Measurements from ENCODE around the gene TNFAIP8L3.

Gene TNFAIP8L3

GRCh38 chr15:51069983-51070382, 24.7 kb downstream of the TNFAIP8L3 start:
- TF ChIP-seq, protein P1, sequence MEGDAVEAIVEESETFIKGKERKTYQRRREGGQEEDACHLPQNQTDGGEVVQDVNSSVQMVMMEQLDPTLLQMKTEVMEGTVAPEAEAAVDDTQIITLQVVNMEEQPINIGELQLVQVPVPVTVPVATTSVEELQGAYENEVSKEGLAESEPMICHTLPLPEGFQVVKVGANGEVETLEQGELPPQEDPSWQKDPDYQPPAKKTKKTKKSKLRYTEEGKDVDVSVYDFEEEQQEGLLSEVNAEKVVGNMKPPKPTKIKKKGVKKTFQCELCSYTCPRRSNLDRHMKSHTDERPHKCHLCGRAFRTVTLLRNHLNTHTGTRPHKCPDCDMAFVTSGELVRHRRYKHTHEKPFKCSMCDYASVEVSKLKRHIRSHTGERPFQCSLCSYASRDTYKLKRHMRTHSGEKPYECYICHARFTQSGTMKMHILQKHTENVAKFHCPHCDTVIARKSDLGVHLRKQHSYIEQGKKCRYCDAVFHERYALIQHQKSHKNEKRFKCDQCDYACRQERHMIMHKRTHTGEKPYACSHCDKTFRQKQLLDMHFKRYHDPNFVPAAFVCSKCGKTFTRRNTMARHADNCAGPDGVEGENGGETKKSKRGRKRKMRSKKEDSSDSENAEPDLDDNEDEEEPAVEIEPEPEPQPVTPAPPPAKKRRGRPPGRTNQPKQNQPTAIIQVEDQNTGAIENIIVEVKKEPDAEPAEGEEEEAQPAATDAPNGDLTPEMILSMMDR (IDR thresholded peaks at IDR 0.05; ENCODE audit: borderline replicate concordance, control extremely low read depth, extremely low read depth, insufficient read depth, missing control alignments), result no peak
- in situ Hi-C loops (cut with MboI; ENCODE audit: low sequenced_read_pairs, unreplicated experiment), result no loop called here
- DNase-seq (ENCODE audit: low spot score), result peak; percentile 57

GRCh38 chr15:51067510-51067909, 27.2 kb downstream of the TNFAIP8L3 start:
- DNase-seq (ENCODE audit: low spot score), result no peak
- TF ChIP-seq, protein P1 (IDR thresholded peaks at IDR 0.05; ENCODE audit: borderline replicate concordance, control extremely low read depth, extremely low read depth, insufficient read depth, missing control alignments), result no peak
- in situ Hi-C loops (cut with MboI; ENCODE audit: low sequenced_read_pairs, unreplicated experiment), result no loop called here

- TF ChIP-seq, protein P1 (IDR thresholded peaks at IDR 0.05; ENCODE audit: borderline replicate concordance, control extremely low read depth, extremely low read depth, insufficient read depth, missing control alignments), result no peak
- in situ Hi-C loops (cut with MboI; ENCODE audit: low sequenced_read_pairs, unreplicated experiment), result no loop called here
- DNase-seq (ENCODE audit: low spot score), result no peak
These were observed 28.9 kb downstream of the TNFAIP8L3 start for GRCh38 chr15:51065781-51066180.

- TF ChIP-seq, protein P1 (IDR thresholded peaks at IDR 0.05; ENCODE audit: borderline replicate concordance, control extremely low read depth, extremely low read depth, insufficient read depth, missing control alignments), result no peak
- in situ Hi-C loops (cut with MboI; ENCODE audit: low sequenced_read_pairs, unreplicated experiment), result no loop called here
- DNase-seq (ENCODE audit: low spot score), result no peak
These were observed 29.4 kb downstream of the TNFAIP8L3 start for GRCh38 chr15:51065261-51065660.

GRCh38 chr15:51062736-51063135, 32.0 kb downstream of the TNFAIP8L3 start:
- in situ Hi-C loops (cut with MboI; ENCODE audit: low sequenced_read_pairs, unreplicated experiment), result no loop called here
- TF ChIP-seq, protein P1 (IDR thresholded peaks at IDR 0.05; ENCODE audit: borderline replicate concordance, control extremely low read depth, extremely low read depth, insufficient read depth, missing control alignments), result no peak
- no peak for DNase-seq (ENCODE audit: low spot score)

GRCh38 chr15:51060030-51060673, 34.6 kb downstream of the TNFAIP8L3 start:
- TF ChIP-seq, protein P1 (IDR thresholded peaks at IDR 0.05; ENCODE audit: borderline replicate concordance, control extremely low read depth, extremely low read depth, insufficient read depth, missing control alignments), result no peak
- DNase-seq (ENCODE audit: low spot score), result no peak
- in situ Hi-C loops (cut with MboI; ENCODE audit: low sequenced_read_pairs, unreplicated experiment), result no loop called here

Data from GM13976 (cell line).